ENCODE measurements around the gene REXO4. TPM values are rescaled to one million over a fixed set of nuclear protein-coding genes. Genes with fewer than 3 reads are reported as not detected.

REXO4 gene
- total RNA-seq, 1 donor from 2014 or later: 30.3 TPM

DNA sequence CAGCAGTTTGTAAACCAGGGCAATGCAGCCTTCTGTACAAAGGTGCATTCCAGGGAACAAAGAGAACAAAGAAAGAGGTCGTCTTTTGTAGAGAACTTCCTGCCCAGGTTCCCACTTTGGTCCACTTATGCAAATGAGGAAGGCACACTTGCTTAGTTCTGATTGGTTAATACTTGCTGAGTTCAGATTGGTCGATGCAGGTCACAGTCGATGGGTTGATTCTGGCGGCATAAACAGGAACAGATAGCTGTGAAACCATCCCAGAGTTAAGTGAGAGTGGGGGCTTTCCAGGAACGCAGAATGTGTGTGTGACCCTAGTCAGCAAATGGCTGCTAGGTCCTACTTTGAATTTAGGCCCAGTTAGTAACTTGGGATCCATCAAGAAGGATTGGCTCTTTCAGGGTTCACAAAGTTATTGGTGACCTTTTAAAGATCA is 2.6 kb upstream of the REXO4 start:
- Mint-ChIP-seq H3K9me3 (ENCODE audit: low read depth) (no peaks in the 10 kb centered on the region), H3K36me3 (ENCODE audit: insufficient read depth) (peaks cover 2% of the 10 kb centered on the region), H3K27ac (peak overlapping the region; percentile 79), H3K4me1 (ENCODE audit: low read depth) (peaks cover 30% of the 10 kb centered on the region), H3K27me3 (no peaks in the 10 kb centered on the region), H3K4me3 (ENCODE audit: low read depth) (no peak overlapping the region)
- TF ChIP-seq, protein P1, sequence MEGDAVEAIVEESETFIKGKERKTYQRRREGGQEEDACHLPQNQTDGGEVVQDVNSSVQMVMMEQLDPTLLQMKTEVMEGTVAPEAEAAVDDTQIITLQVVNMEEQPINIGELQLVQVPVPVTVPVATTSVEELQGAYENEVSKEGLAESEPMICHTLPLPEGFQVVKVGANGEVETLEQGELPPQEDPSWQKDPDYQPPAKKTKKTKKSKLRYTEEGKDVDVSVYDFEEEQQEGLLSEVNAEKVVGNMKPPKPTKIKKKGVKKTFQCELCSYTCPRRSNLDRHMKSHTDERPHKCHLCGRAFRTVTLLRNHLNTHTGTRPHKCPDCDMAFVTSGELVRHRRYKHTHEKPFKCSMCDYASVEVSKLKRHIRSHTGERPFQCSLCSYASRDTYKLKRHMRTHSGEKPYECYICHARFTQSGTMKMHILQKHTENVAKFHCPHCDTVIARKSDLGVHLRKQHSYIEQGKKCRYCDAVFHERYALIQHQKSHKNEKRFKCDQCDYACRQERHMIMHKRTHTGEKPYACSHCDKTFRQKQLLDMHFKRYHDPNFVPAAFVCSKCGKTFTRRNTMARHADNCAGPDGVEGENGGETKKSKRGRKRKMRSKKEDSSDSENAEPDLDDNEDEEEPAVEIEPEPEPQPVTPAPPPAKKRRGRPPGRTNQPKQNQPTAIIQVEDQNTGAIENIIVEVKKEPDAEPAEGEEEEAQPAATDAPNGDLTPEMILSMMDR (IDR thresholded peaks at IDR 0.05; ENCODE audit: unreplicated experiment): no peak
- no peak for DNase-seq (ENCODE audit: low spot score, unreplicated experiment)

DNA sequence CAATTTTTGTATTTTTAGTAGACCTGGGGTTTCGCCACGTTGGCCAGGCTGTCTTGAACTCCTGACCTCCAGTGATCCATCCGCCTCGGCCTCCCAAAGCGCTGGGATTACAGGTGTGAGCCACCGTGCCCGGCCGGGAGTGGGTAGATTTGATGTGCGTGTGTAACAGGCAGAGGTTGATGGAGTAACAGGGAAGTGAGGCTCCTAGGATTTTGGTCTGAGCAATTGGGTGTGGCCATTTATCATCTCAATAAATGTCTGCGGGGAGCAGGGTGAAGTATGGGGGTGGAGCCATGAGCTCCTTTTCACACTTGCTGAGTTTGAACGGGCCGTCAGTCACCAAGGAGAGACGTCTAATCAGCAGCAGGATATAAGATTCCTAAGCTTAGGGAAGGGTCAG is 1.2 kb upstream of the REXO4 start:
- no peaks in the 10 kb centered on the region for H3K9me3 Mint-ChIP-seq (ENCODE audit: low read depth)
- H3K4me1 Mint-ChIP-seq (ENCODE audit: low read depth): peaks cover 30% of the 10 kb centered on the region
- H3K27me3 Mint-ChIP-seq: no peaks in the 10 kb centered on the region
- H3K4me3 Mint-ChIP-seq (ENCODE audit: low read depth): peak overlapping the region; percentile 92
- no peak for DNase-seq (ENCODE audit: low spot score, unreplicated experiment)
- H3K27ac Mint-ChIP-seq: peak overlapping the region; percentile 97
- TF ChIP-seq, protein P1 (IDR thresholded peaks at IDR 0.05; ENCODE audit: unreplicated experiment): no peak
- H3K36me3 Mint-ChIP-seq (ENCODE audit: insufficient read depth): peaks cover 6% of the 10 kb centered on the region

DNA sequence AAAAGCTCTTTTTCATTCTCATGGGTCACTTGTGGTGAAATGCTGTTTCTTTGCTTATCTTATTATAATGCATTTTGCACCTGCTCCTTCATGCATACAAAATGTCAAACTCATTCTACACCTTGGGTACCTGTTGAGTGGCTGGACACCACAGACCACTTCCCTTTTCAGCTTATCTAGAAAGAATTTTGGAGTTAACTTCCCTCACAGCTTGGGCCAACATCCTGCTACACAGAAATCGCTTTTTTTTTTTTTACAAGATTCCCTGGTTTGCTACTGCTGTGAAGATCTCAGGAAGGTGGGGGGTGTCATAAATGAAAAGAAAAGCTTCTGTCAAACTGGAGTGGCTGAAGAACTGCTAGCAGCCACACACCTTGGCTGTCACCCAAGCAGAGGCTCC is 2.6 kb downstream of the REXO4 start:
- H3K27ac Mint-ChIP-seq: no peak overlapping the region
- no peaks in the 10 kb centered on the region for H3K27me3 Mint-ChIP-seq
- H3K9me3 Mint-ChIP-seq (ENCODE audit: low read depth): no peaks in the 10 kb centered on the region
- H3K4me3 Mint-ChIP-seq (ENCODE audit: low read depth): no peak overlapping the region
- TF ChIP-seq, protein P1 (IDR thresholded peaks at IDR 0.05; ENCODE audit: unreplicated experiment): no peak
- peaks cover 21% of the 10 kb centered on the region for H3K4me1 Mint-ChIP-seq (ENCODE audit: low read depth)
- H3K36me3 Mint-ChIP-seq (ENCODE audit: insufficient read depth): peaks cover 15% of the 10 kb centered on the region
- DNase-seq (ENCODE audit: low spot score, unreplicated experiment): no peak

DNA sequence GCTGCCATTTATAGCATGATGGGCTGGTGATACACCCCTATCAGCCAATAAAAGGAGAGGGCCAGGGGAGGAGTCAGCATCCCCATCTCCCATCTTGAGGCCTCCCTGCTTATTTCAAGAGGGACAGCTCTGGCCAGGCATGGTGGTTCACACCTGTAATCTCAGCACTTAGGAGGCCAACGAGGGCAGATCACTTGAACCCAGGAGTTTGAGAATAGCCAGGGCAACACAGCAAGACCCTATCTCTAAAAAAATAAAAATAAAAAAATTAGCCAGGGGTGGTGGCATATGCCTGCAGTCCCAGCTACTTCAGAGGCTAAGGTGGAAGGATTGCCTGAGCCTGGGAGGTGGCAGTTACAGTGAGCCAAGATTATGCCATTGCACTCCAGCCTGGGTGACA is 9.8 kb downstream of the REXO4 start:
- no peak for DNase-seq (ENCODE audit: low spot score, unreplicated experiment)
- Mint-ChIP-seq H3K27me3 (no peaks in the 10 kb centered on the region), H3K9me3 (ENCODE audit: low read depth) (no peaks in the 10 kb centered on the region), H3K4me3 (ENCODE audit: low read depth) (no peak overlapping the region), H3K36me3 (ENCODE audit: insufficient read depth) (peaks cover 22% of the 10 kb centered on the region), H3K27ac (no peak overlapping the region), H3K4me1 (ENCODE audit: low read depth) (no peaks in the 10 kb centered on the region)
- TF ChIP-seq, protein P1 (IDR thresholded peaks at IDR 0.05; ENCODE audit: unreplicated experiment): no peak

DNA sequence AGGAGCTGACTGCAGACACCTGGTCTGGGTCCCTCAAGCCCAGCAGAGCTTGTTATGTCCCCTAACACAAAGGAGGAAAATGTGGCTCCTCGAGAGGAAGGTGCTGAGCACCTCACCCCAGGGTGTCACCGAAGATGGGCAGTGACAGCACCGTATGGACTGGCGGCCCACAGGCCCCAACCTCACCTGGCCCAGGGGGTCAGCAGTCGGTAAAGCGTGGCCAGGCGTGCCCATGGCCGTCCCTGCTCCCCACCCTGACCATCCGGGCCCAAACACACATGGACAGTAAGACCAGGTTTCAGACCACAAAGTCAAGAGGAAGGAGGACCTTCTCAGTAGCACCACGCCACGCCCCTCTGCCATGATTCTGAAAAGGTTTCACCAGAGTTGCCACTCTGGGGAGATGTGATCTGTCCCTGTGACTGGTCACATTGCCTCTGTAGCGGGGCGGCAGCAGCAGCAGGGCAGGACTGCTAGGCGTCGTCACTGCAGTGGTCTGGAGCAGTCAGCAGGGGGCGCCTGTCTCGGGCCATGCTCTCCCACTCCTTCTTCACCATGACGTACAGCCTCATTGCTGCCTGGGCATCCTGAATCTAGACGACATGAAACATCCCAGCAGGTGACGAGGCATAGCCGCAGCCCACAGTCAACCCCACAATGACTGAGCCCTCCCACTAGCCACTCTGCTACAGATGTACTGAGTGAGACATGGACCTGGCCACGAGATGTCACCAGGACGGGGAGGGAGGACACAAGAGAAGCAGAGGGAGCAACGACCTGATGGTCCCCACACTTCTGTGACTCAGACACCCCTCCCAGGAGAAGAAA is 11.1 kb downstream of the REXO4 start:
- peak; percentile 68 for DNase-seq (ENCODE audit: low spot score, unreplicated experiment)
- Mint-ChIP-seq H3K4me1 (ENCODE audit: low read depth) (no peaks in the 10 kb centered on the region), H3K27me3 (no peaks in the 10 kb centered on the region), H3K36me3 (ENCODE audit: insufficient read depth) (peaks cover 20% of the 10 kb centered on the region), H3K27ac (no peak overlapping the region), H3K9me3 (ENCODE audit: low read depth) (no peaks in the 10 kb centered on the region), H3K4me3 (ENCODE audit: low read depth) (no peak overlapping the region)
- TF ChIP-seq, protein P1 (IDR thresholded peaks at IDR 0.05; ENCODE audit: unreplicated experiment): peak; percentile 97
